Mucosa of gallbladder (tissue), 1 donor: ENCODE results near the gene TBC1D5. TPM values are rescaled to one million over a fixed set of nuclear protein-coding genes. Genes with fewer than 3 reads are reported as not detected.

Experiments
- DNase-seq: peaks from one replicate; pipeline ENCODE4 v3.0.0-alpha.2; 2020; ENCODE audit warnings: low spot score
- total RNA-seq: library from RNA; stranded (reverse); gene quantifications from one replicate; pipeline ENCODE4 v1.2.1, GENCODE V29; 2021
- donor health status: DM: no; HTN: no; CAD: no.

The TBC1D5 gene
- total RNA-seq, 1 donor from 2014 or later, result 60.0 TPM

DNA sequence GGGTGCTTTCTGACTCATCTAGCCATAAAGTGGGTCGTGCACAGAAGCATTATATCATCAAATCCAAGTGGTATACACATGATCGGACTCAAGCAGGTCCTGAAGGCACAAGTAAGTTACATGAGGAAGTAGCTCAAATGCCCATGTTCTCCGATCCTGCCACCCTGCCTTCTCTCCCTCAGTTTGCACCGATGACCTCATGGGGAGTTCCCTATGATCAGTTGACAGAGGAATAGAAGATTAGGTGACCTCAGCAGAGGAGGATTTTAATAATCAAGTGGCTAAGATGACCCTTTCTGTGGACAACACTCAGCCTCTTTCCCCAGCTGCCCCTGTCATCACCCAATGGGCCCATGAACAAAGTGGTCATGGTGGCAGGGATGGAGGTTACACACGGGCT, 149.5 kb downstream of the TBC1D5 start:
- no peak for DNase-seq

DNA sequence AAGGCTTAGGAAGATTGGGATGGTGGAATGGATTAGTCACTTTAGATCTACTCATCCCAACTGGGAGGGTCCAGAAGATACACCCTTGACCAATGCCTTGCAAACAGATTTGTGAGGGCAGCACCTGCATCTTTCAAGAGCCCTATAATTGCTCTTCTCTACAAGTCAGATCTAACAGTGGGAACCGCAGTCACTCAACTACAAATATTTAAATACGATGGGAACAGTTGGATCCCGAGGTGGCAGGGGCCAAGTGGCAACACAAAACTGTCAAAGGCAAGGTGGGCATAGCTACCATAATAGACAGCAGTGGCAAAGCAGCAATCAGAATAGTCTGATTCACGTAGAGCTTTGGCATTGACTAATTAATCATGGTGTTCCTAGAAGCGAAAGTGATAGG, 152.0 kb downstream of the TBC1D5 start:
- no peak for DNase-seq

DNA sequence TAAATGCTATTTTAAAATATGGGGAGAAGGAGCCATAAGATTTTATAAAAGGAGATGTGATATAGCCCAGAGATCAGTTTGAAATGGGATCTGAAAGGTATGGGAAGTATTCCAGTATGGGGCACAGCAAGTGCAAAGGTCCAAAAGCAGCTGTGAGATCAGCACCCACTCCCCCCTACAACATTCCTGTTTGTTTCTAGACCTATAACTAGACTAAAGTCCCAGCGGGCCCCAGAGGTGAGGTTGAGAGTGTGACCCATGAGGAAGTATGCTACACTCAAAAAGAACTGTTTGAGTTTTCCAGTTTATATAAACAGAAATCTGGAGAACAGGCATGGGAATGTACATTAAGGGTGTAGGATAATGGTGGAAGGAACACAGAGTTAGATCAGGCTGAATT, 152.5 kb downstream of the TBC1D5 start:
- no peak for DNase-seq

DNA sequence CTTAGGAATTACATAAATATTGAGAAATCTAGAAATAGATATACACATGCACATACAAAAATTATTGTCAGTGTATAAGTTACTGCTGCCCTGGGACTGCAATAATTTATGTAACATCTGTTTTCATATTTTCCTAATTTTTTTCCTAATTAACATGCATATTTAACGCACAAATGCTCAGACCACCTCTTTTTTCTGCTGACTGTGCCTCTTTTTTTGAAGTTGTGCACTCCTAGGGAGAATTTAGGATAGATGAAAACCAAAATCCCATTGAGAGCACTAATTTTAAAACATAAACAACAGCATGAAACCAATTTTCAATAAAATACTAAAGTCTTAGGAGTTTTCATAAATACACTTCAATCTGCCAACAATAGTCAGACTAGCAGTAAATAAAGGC, 154.0 kb downstream of the TBC1D5 start:
- DNase-seq, result no peak

DNA sequence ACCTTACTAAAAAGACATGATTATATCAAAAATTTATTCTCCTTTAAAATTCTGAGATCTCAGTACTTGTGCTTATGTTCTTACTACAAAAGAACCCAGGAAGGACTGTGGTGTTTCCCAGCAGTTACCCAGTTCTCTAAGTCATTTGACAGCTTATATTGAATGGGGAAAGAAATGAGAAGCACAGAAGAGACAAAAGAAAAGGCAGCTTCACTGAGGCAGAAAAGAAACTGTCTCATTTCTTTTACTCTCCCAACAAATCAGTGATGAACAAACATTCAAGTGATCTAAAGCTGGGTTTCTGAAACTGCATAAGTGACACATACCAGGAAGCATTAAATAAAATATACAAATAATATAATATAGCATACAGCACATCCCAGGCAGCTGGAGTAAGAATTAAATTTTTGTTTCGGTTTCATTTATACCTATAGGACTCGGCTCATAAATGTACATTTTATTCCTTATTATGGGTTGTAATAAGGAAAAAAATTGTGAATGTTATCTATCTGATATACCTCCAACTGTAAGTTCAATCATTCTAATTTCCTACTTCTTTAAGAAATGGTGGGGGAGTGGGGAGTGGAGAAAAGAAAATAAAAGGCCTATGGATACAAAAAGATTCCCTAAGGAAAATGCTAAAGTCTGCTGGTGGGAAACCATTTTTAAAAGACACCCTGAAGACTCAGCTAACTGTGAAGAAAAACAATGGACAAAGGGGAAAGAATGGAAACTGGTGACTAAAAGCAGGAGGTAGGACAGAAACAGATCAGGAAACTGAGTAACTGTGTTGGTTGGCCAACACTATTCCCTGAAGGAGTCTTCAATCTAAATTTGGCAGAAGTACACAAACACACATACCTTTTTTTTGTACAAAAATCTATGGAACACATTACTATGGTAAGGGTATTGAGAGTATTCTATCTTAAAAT, 156.8 kb downstream of the TBC1D5 start:
- DNase-seq, result no peak

DNA sequence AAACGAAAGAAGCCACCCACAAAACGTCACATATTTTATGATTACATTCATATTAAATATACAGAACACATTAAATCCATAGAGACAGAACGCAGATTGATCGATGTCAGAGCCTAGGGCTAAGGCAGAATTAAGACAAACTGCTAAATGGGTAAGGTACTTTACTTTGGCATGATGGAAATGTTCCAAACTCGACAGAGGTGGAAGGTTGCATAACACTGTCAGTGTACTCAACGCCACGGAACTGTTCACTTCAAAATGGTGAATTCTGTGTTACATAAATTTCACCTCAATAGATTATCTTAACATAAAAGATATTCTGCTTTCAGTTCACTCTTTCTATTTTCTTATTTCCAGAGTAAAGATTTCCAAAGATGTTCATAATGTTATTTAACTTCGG, 158.4 kb downstream of the TBC1D5 start:
- no peak for DNase-seq

DNA sequence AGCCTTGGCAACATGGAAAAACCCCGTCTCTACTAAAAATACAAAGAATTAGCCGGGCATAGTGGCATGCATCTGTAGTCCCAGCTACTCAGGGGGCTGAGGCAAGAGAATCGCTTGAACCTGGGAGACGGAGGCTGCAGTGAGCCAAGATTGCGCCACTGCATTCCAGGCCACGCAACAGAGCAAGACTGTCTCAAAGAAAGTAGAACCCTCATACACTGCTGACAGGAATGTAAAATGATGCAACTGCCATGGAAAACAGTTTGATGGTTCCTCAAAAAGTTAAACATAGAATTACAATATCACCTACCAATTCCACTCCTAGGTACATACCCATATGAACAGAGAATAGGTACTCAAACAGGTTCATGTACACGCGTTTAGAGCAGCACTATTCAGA, 158.9 kb downstream of the TBC1D5 start:
- DNase-seq, result no peak

DNA sequence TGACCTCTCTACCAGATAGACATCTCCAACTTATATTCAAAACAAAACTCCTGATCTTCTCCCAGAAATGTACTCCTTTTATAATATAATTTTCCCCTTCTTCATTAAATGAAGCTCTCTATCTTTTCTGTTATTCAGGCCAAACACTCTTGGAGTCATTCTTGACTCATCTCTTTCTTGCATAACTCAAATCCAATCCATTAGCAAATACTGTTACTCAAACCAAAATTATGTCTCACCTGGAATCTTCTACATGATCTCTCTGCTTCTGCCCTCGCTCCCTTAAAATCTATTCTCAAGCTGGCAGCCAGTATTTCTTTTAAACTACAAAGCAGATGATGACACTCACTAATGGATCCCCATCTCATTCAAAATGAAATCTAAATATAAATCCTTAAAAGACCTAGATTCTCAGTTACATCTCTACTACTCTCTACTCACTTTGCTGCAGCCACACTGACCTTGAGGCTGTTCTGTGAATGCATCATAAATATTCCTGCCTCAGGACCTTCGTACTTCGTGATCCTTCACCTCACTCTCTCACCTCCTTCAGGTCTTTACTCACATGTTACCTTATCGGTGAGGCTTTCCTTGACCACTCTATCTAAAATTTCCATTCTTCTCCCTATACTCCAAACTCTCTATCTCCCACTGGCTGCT, 160.9 kb downstream of the TBC1D5 start:
- no peak for DNase-seq

DNA sequence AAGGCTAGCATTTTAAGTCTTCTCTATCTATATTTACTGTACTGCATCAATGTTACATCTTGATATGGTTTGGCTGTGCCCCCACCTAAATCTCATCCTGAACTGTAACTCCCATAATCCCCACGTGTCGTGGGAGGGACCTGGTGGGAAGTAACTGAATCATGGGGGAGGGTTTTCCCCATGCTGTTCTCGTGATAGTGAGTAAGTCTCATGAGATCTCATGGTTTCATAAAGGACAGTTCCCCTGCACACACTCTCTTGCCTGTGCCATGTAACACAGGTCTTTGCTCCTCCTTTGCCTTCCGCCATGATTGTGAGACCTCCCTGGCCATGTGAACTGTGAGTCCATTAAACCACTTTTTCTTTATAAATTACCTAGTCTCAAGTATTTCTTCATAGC, 161.5 kb downstream of the TBC1D5 start:
- no peak for DNase-seq

DNA sequence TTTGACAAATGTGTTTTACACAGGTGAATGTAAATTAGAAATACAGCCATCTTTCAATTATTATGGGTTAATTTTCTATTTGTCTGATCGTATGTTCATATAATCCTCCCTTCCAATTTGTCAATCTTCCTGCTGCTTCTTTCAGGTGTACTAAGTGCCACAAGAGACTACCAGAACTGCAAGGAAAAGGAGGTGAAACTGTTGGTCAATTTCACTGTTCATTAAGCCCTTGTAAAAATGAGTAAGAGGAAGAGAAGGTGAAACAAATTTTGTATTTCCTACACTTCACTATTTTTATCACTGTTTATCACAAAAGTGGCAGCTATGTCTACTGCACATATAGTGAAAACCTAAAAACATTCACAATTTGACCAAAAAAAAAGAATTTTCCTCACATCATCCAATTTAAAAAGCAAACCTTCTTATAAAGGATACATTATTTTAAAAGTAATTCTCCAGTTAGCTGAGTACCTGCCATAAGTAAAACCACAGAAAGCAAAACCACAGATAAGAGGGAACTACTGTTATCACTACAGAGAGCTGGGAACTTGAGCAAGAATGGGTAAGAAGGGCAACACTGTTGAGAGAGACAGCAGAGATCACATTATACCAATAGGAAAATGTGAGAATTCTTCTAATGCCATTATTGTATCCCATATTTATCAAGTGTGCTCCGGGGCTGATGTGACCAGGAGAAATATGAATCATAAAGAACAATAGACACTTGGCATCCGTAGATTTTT, 163.0 kb downstream of the TBC1D5 start:
- no peak for DNase-seq

DNA sequence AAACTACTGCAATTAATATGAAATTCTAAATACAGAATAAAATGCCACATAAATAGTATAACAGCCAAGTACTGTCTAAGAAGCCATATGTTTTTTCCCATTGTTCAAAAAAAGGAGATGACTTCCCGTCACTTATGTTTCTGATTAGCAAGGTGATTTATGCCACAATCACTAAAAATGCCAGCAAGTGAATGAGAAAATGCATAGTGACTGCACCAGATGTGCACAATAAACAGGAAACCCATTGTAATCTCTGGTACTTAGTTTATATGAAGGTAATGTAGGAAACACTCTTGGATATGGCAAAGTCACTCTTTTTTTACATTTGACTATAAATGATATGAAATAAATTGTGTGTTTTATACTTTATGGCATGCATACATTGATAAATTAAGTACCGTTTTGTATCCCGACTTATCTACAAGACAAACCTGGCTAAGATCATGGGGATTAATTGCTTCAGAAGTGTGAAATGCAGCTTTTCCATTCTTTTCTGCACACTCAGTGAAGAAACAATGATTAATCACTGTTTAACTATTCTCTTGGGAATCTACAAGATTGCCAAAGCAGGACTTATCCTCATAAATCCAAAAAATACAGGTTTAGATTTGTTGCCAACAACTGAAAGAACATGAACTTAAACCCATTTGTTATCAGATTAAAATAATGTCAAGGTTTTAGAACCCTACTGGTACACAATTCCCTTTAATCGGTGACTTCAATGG, 164.5 kb downstream of the TBC1D5 start:
- no peak for DNase-seq

DNA sequence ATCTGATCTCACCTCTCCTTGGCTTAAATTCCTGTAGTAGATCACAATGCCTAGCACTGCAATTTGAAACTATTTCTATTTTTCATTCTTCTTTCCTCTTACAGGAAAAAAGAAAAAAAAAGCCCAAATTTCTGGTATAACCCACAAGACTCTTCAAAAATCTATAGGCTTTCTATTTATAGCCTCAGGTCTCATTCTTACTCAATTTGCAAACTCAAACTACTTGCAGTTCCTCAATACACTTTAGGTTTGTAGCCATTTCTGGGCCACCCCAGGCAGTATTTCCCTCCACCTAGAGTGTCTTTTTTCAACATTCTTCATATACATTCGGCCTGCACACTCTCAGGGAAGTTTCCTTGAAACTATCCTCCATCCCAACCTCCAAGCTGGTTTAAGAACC, 169.0 kb downstream of the TBC1D5 start:
- no peak for DNase-seq

DNA sequence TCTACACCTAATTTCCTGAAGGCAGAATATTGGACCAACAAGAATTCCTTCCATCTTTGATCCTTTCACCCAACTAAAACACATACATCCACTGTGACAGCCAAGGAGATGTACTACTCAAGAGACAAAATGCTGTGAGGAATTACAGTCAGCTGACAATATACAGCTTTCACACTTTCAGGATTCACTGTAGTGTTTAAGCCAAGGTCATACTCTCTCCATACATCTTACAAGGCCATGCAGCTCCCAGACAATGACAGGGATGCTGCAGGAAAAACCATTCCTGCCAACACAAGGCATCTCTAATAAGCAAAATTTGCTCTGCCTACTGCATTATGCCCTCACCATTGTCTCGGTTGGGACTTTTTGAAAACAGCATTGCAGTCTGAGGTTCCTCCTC, 170.7 kb downstream of the TBC1D5 start:
- DNase-seq, result no peak

DNA sequence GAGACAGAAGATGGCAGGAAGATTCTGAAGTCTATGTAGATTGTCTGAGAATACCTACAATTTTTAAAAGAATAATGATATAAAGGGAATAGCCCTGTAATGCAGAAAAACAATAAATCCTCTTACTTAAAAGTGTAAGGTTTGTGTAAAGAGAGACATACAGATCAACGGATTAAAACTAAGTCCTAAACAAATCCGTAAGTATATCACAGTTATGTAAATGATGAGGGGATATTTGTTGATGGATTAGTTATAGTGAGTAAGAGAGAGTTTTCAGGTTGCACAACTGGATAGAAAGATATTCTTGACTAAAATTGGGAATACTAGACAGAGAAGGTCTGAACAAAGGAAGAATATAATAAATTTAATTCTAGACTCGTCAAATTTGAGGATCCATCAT, 179.6 kb downstream of the TBC1D5 start:
- no peak for DNase-seq

DNA sequence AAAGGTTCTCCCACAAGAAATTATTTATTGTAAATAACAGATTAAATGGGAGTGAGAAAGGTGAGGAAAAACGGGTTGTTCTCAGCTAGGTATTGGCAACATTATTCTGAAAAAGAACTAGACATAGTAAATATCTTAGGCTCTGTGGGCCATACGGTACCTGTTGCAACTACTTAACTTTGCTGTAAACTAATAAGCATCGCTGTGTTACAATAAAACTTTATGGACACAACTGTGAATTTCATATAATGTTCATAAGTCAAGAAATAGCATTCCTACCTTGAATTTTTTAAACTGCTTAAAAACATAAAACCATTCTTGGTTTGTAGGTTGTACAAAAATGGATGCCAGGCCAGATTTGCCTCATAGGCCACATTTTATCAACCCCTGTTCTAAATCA, 183.9 kb downstream of the TBC1D5 start:
- DNase-seq, result no peak

DNA sequence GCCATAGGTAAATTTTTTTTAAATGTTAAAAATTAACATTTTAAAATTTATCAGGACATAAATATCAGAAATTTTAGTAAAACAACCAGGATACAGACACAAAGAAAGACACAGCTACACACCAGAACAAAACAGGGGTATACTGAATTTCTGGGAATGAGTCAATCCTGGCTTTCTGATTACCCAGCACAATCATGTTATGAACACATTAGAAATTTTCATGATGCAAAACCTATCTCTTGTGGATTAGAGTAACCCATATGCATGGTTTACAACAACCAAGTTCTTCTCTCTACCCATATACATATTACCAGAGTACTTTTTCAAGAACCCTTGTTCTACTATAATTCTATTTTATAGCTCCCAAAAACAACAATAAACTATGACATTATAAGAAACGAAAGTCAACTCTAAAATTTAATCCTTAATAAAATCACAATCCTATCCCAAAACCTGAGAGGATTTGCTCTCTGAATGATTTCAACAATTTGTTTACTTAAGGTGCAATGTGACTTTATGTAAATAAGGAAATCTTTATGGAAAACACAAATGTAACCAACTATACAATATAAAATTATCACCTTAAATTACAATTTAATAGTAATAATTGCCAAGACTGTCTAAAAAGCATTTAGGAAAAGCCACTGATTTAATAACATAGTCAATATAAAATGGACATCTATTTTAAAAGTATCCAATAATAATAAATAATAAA, 184.5 kb downstream of the TBC1D5 start:
- no peak for DNase-seq

DNA sequence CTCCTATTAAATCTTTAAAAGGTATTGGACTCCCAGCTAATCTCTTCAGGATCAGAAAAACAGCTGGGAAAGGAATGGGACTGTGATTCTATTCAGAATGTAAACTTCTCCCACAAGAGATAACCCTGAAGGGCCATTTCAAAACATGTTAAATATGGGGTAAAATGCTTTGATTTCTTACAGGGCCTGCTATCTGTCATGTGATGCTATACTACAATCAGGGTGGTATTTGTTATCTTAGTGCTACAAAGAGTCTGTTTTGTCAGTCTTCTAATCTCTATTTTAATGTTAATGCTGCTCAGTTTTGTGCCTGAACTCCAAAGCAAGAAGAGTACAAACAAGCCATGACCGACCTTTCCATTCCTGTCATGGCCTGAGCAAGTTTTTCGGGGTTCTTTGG, 186.9 kb downstream of the TBC1D5 start:
- DNase-seq, result no peak

DNA sequence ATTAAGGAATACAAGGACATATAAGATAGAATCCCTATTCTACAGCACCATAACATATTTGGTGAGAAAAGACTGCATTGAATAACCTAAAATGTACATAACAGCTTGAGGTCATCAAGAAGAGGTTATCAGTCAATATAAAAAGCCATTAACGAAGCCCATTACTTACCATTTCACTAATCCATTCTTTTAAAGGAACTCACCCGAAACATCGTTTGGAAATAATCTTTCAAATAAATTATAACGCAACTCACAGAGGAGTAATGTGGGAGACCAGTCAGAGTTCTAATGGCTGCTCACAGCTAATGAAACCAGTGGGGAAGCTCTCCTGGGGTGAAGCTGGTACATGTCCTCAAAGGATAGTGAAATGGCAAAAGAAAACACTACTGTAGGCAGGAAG, 188.4 kb downstream of the TBC1D5 start:
- no peak for DNase-seq

DNA sequence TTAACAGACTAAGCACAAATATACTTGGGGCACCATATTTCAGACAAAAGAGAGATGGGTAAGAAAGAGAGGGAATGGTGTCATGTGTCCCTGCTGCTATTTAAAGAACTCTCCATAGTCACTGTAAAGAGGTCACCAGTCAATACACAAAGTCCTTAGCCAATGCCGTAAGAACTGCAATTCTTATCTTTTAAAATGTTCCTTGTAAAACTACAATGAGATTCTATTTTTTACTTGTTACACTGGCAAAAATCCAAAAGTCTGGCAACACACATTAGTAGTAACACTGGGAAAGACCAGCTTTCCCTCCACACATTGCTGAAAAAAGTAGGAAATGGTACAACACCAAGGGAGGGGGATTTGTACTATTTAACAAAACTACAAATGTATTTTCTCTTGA, 189.4 kb downstream of the TBC1D5 start:
- no peak for DNase-seq

DNA sequence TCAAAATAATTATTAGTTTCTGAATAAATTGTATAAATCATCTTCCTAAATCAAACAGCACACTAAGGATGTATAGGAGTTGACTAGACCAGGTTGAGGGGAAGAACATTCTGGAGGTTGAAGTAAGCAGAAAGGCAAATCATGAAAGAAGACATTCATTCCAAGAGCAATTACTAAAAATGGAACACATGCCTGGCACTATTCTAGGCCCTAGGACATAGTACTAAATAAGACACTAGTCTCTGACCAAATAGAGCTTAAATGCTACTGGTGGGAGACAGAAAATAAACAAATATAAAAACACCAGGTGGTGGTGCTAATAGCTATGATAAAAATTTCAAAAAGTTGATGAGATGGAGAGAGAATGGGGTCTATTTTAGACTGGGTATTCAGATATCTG, 190.1 kb downstream of the TBC1D5 start:
- no peak for DNase-seq

DNA sequence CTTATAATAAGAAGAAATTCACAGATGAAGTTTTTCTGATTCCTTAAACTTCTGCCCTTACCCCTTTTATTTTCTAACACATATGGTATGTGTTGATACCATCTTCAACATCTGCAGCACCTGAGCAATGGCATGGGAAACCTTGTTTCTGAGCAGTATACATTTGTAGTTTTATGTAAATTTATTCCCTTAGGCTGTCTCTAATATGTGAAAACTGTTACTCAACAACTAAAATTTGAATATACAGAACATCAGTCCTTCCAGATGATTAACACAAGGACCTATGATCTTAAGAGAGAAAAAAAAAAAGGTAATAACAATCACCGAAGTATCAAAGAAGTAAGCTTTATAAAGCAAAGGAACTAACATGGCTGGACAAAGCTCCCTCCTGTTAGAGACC, 190.5 kb downstream of the TBC1D5 start:
- no peak for DNase-seq
